ENCODE measurements around the gene ADGRL3.

- TF ChIP-seq, protein P1, sequence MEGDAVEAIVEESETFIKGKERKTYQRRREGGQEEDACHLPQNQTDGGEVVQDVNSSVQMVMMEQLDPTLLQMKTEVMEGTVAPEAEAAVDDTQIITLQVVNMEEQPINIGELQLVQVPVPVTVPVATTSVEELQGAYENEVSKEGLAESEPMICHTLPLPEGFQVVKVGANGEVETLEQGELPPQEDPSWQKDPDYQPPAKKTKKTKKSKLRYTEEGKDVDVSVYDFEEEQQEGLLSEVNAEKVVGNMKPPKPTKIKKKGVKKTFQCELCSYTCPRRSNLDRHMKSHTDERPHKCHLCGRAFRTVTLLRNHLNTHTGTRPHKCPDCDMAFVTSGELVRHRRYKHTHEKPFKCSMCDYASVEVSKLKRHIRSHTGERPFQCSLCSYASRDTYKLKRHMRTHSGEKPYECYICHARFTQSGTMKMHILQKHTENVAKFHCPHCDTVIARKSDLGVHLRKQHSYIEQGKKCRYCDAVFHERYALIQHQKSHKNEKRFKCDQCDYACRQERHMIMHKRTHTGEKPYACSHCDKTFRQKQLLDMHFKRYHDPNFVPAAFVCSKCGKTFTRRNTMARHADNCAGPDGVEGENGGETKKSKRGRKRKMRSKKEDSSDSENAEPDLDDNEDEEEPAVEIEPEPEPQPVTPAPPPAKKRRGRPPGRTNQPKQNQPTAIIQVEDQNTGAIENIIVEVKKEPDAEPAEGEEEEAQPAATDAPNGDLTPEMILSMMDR (IDR thresholded peaks at IDR 0.05) = no peak
- no peak for TF ChIP-seq EZH2 (IDR thresholded peaks at IDR 0.05; ENCODE audit: borderline replicate concordance, insufficient read depth, low read depth, low read length, poor library complexity, severe bottlenecking)
Observed at GRCh38 chr4:61533140-61533539, 333.0 kb downstream of the ADGRL3 start.

Data from B cell (primary cell).